Endothelial cell of umbilical vein (primary cell): ENCODE data around the gene BTG1. TPM values are rescaled to one million over a fixed set of nuclear protein-coding genes. Genes with fewer than 3 reads are reported as not detected.

Experiments
- BruUV-seq: library from RNA; stranded (reverse); fragments of 400-500 nt; replicated peaks from 2 replicates; lab custom pipeline; 2021; lab: Mats Ljungman, UMichigan
- CTCF ChIA-PET: fragments of 300-600, 350-600 bp; sonication (Branson Sonifier 250); formaldehyde crosslinking; loops from one replicate; lab custom pipeline; 2021; ENCODE audit warnings: antibody characterized with exemption, inconsistent platforms; lab: Charles Lee
- POLR2A ChIA-PET: fragments of 300-600, 350-600 bp; sonication (Branson Sonifier 250); formaldehyde crosslinking; loops from one replicate; lab custom pipeline; 2021; ENCODE audit warnings: antibody characterized with exemption, inconsistent platforms; lab: Charles Lee
- DNase-seq: peaks from one replicate; pipeline ENCODE4 v3.0.0-alpha.2; 2011; ENCODE audit warnings: low read depth, low spot score
- FAIRE-seq: peaks from 2 replicates; lab custom pipeline; 2011; peaks lifted over from hg19 to GRCh38; lab: Jason Lieb, UNC
- H2AFZ ChIP-seq: 2 replicates; pipeline ENCODE4 v1.6.0; 2012; ENCODE audit warnings: low read depth, low read length, control low read depth, inconsistent platforms
- H3K27ac ChIP-seq: 2 replicates; pipeline ENCODE4 v1.5.1; 2011; ENCODE audit warnings: low read depth, mild to moderate bottlenecking, control low read depth, low read length, moderate library complexity; ENCODE audit not compliant: insufficient read depth
- H3K27me3 ChIP-seq, 2 experiments: 2 replicates each; pipeline versions ENCODE4 v1.6.0 to v1.6.1; 2011; ENCODE audit warnings: low read length in 2 of 2, mixed read lengths in 1 of 2; ENCODE audit not compliant: control insufficient read depth in 2 of 2, insufficient read depth in 2 of 2
- H3K36me3 ChIP-seq, 2 experiments: 2 replicates in 1 of 2; 3 replicates in 1 of 2; pipeline ENCODE4 v1.5.1; 2011; ENCODE audit warnings: low read length in 2 of 2, mild to moderate bottlenecking in 1 of 2, moderate library complexity in 1 of 2; ENCODE audit not compliant: control insufficient read depth in 2 of 2, insufficient read depth in 2 of 2; ENCODE audit errors: extremely low read depth in 1 of 2
- H3K4me1 ChIP-seq: 3 replicates; pipeline ENCODE4 v1.5.1; 2011; ENCODE audit warnings: mild to moderate bottlenecking, low read length; ENCODE audit not compliant: control insufficient read depth, insufficient read depth; ENCODE audit errors: extremely low read depth
- H3K4me2 ChIP-seq: 2 replicates; pipeline ENCODE4 v1.6.1; 2011; ENCODE audit warnings: low read length, control low read depth, mixed read lengths; ENCODE audit not compliant: insufficient read depth
- H3K4me3 ChIP-seq, 3 experiments: fragments of 200-600 bp in 1 of 3; sonication (generic), shearing (Covaris generic) in 1 of 3; replicated peaks in 1 of 3; 2 replicates each; pipeline ENCODE4 v1.5.1; 2011 to 2016; ENCODE audit warnings: control low read depth in 3 of 3, low read length in 3 of 3, mild to moderate bottlenecking in 2 of 3, inconsistent platforms in 1 of 3, low read depth in 1 of 3, moderate library complexity in 1 of 3; ENCODE audit not compliant: insufficient read depth in 1 of 3
- H3K79me2 ChIP-seq: 2 replicates; pipeline ENCODE4 v1.6.0; 2012; ENCODE audit warnings: low read length, inconsistent platforms; ENCODE audit not compliant: control insufficient read depth, insufficient read depth
- H3K9ac ChIP-seq: replicated peaks from 2 replicates; pipeline ENCODE3; 2011; ENCODE audit warnings: low read length, control low read depth; ENCODE audit not compliant: insufficient read depth; ENCODE audit errors: extremely low read depth
- H3K9me1 ChIP-seq: replicated peaks from 3 replicates; pipeline ENCODE4 v1.6.0; 2011; ENCODE audit warnings: mild to moderate bottlenecking, low read length; ENCODE audit not compliant: control insufficient read depth, insufficient read depth; ENCODE audit errors: extremely low read depth
- H3K9me3 ChIP-seq: replicated peaks from 2 replicates; pipeline ENCODE4 v1.5.1; 2012; ENCODE audit warnings: low read length, inconsistent platforms; ENCODE audit not compliant: control insufficient read depth, insufficient read depth
- H4K20me1 ChIP-seq: replicated peaks from 2 replicates; pipeline ENCODE3; 2011; ENCODE audit warnings: mild to moderate bottlenecking, low read length; ENCODE audit not compliant: control insufficient read depth, insufficient read depth; ENCODE audit errors: extremely low read depth
- EZH2 ChIP-seq: IDR thresholded peaks from 2 replicates; pipeline ENCODE4 v1.6.1; 2012; ENCODE audit warnings: borderline replicate concordance, low read depth, mild to moderate bottlenecking, moderate library complexity, low read length, inconsistent platforms; ENCODE audit not compliant: severe bottlenecking
- FOS ChIP-seq: IDR thresholded peaks from 2 replicates; pipeline ENCODE4 v1.6.1; 2011; ENCODE audit warnings: mild to moderate bottlenecking, low read length, moderate library complexity, borderline replicate concordance; ENCODE audit not compliant: insufficient read depth
- GATA2 ChIP-seq: IDR thresholded peaks from 2 replicates; pipeline ENCODE4 v1.7.0; 2011; ENCODE audit warnings: low read depth, mild to moderate bottlenecking, moderate library complexity, mixed read lengths, low read length; ENCODE audit not compliant: insufficient read length, insufficient read depth
- JUN ChIP-seq: IDR thresholded peaks from 2 replicates; pipeline ENCODE4 v1.6.1; 2011; ENCODE audit warnings: borderline replicate concordance, low read depth; ENCODE audit not compliant: insufficient read length, insufficient read depth
- MYC ChIP-seq: IDR thresholded peaks from one replicate; pipeline ENCODE4 v1.6.1; 2011; ENCODE audit warnings: mild to moderate bottlenecking, low read depth, low read length
- POLR2A ChIP-seq: IDR thresholded peaks from 2 replicates; pipeline ENCODE4 v1.6.1; 2012; ENCODE audit warnings: low read depth, mild to moderate bottlenecking, control low read depth, low read length
- POLR2AphosphoS5 ChIP-seq: IDR thresholded peaks from 2 replicates; pipeline ENCODE4 v1.6.1; 2012; ENCODE audit warnings: low read depth, mild to moderate bottlenecking, control low read depth, low read length, moderate library complexity; ENCODE audit not compliant: insufficient read depth
- dilution Hi-C: fragments of 300-500 bp; cut with MboI; formaldehyde crosslinking; loops from one replicate; pipeline ENCODE4 v1.15.0; 2019; ENCODE audit warnings: low sequenced_read_pairs; ENCODE audit not compliant: extremely low pct_ligation_motif_present
- intact Hi-C: fragments of 100-400 bp; cut with micrococcal nuclease; formaldehyde crosslinking; loops from one replicate; pipeline ENCODE4 v1.10.0; 2022
- polyA plus RNA-seq, 4 experiments: library from polyadenylated mRNA; depleted of rRNA in 3 of 4; stranded (reverse) in 3 of 4; unstranded in 1 of 4; fragments of >200 nt; gene quantifications; 2 replicates each; pipeline versions ENCODE4 v1.2.1 to v1.2.3, GENCODE V29; 2011 to 2012; ENCODE audit warnings: missing spikeins in 1 of 4
- total RNA-seq: library from RNA; stranded (reverse); gene quantifications from 2 replicates; pipeline ENCODE4 v1.2.3, GENCODE V29; 2021
- TF ChIP-seq, protein P1 (sequence below), 2 donors: IDR thresholded peaks; 1 replicate in 1 of 2; 2 replicates in 1 of 2; pipeline ENCODE4 v1.5.1; 2011; ENCODE audit warnings: low read length in 2 of 2, mild to moderate bottlenecking in 2 of 2, moderate library complexity in 2 of 2, control low read depth in 1 of 2, inconsistent platforms in 1 of 2, low read depth in 1 of 2; ENCODE audit not compliant: insufficient read depth in 1 of 2; ENCODE audit errors: extremely low read depth in 1 of 2
- TF ChIP-seq, protein P2 (sequence below): IDR thresholded peaks from 2 replicates; pipeline ENCODE4 v1.6.1; 2011; ENCODE audit not compliant: insufficient read depth, insufficient read length

Gene BTG1
- total and polyA plus RNA-seq, 2 donors (not counting 3 experiments of a cell fraction or from before 2014, with no cell fraction given), result 42.8 to 104 TPM

DNA sequence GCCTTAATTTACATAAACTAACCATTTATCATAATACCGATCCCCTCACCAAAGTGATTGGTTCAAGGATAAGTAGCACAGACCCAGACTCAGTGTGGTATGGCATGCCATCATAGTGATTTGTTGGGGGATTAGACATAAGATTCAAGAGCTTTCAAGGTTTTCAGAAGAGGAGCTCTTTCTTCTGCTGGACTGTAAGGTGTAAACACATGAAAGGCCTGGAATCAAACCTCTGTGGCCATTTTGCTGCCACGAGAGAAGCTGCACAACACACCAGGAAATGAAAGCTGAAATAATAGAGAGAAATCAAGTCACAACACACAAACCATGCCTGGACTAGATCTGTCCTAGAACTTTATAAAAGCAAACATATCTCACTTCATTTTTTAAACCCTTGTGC is 30.8 kb downstream of the BTG1 start:
- no TSS peak for BruUV-seq
- POLR2A ChIA-PET, result interaction anchor here (1.1 kb wide), 1 partner anchor 9 kb away, joined by 7 read pairs; no protein-coding TSS in a partner anchor

DNA sequence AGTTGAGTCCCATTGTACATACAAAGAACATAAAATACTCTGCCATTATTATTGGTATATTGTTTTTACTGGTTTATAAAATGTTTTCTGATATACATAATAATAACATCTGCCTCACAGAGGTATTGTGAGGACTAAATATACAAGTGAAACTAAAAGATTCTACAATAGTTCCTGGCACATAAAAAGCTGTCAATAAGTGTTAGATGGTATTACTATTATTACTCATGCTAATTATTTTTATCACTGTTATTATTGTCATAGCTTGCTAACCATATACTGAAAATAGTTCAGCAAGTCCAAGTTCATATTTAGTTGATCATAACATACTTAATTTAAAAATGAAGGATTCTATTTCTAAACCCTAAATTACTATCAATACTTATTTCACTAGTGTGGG is 34.4 kb downstream of the BTG1 start:
- Histone ChIP-seq H3K27me3 (no peaks in the 10 kb centered on the region), H3K36me3 (no peaks in the 10 kb centered on the region), H4K20me1 (no peaks in the 10 kb centered on the region), H3K79me2 (no peaks in the 10 kb centered on the region), H3K4me1 (no peaks in the 10 kb centered on the region), H3K9me3 (no peaks in the 10 kb centered on the region), H3K9ac (no peak overlapping the region), H3K9me1 (peaks cover 2% of the 10 kb centered on the region), H3K4me3 (no peak overlapping the region), H3K4me2 (no peak overlapping the region), H2AFZ (no peak overlapping the region), H3K27ac (no peak overlapping the region)
- no peak for FAIRE-seq
- TF ChIP-seq JUN, result no peak
- no peak for TF ChIP-seq POLR2AphosphoS5
- no peak for TF ChIP-seq GATA2
- TF ChIP-seq, protein P1, sequence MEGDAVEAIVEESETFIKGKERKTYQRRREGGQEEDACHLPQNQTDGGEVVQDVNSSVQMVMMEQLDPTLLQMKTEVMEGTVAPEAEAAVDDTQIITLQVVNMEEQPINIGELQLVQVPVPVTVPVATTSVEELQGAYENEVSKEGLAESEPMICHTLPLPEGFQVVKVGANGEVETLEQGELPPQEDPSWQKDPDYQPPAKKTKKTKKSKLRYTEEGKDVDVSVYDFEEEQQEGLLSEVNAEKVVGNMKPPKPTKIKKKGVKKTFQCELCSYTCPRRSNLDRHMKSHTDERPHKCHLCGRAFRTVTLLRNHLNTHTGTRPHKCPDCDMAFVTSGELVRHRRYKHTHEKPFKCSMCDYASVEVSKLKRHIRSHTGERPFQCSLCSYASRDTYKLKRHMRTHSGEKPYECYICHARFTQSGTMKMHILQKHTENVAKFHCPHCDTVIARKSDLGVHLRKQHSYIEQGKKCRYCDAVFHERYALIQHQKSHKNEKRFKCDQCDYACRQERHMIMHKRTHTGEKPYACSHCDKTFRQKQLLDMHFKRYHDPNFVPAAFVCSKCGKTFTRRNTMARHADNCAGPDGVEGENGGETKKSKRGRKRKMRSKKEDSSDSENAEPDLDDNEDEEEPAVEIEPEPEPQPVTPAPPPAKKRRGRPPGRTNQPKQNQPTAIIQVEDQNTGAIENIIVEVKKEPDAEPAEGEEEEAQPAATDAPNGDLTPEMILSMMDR (IDR thresholded peaks at IDR 0.05; ENCODE audit: extremely low read depth in 1 of 2, insufficient read depth in 1 of 2, low read depth in 1 of 2, low read length in 2 of 2), result no peak
- no peak for TF ChIP-seq POLR2A
- TF ChIP-seq, protein P2, sequence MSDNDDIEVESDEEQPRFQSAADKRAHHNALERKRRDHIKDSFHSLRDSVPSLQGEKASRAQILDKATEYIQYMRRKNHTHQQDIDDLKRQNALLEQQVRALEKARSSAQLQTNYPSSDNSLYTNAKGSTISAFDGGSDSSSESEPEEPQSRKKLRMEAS, result no peak
- TF ChIP-seq MYC, result no peak
- no peak for TF ChIP-seq EZH2
- no peak for TF ChIP-seq FOS
- dilution Hi-C loops, result no loop called here
- ChIA-PET POLR2A (no interaction called here), CTCF (interaction anchor here (1.6 kb wide), 1 partner anchor 15 kb away, joined by 5 read pairs; no protein-coding TSS in a partner anchor)
- no peak for DNase-seq
- intact Hi-C loops, result no loop called here
- BruUV-seq, result no TSS peak

More for the DNA sequence above, 30.8 kb downstream of the BTG1 start:
- no peaks in the 10 kb centered on the region for H3K9me3 ChIP-seq
- no peak overlapping the region for H3K4me3 ChIP-seq
- intact Hi-C loops, result no loop called here
- H3K4me1 ChIP-seq, result no peaks in the 10 kb centered on the region
- no peaks in the 10 kb centered on the region for H3K27me3 ChIP-seq
- DNase-seq, result no peak
- no peaks in the 10 kb centered on the region for H3K36me3 ChIP-seq
- dilution Hi-C loops, result no loop called here
- no peaks in the 10 kb centered on the region for H4K20me1 ChIP-seq
- H3K79me2 ChIP-seq, result no peaks in the 10 kb centered on the region
- no peak for TF ChIP-seq MYC
- TF ChIP-seq, protein P2, result no peak
- no peak for TF ChIP-seq JUN
- no peak for TF ChIP-seq POLR2A
- no peak for TF ChIP-seq FOS
- no peak for TF ChIP-seq POLR2AphosphoS5
- H3K9me1 ChIP-seq, result peaks cover 2% of the 10 kb centered on the region
- H3K4me2 ChIP-seq, result no peak overlapping the region
- CTCF ChIA-PET, result interaction anchor here (1.6 kb wide), 1 partner anchor 13 kb away, joined by 4 read pairs; no protein-coding TSS in a partner anchor
- no peak overlapping the region for H3K9ac ChIP-seq
- H3K27ac ChIP-seq, result no peak overlapping the region
- H2AFZ ChIP-seq, result no peak overlapping the region
- FAIRE-seq, result no peak
